Gastroesophageal sphincter (tissue), 4 donors: ENCODE results near the gene PPP2R5D. TPM values are rescaled to one million over a fixed set of nuclear protein-coding genes. Genes with fewer than 3 reads are reported as not detected.

ENCODE experiments used
- ATAC-seq: fragments of 150-250 bp; one replicate; pipeline ENCODE4 v1.9.1; 2016; ENCODE audit warnings: mild to moderate bottlenecking, moderate library complexity
- H3K27ac ChIP-seq, 4 donors: fragments of 200-600 bp; sonication (generic) in 3 of 4; 1 replicate in 3 of 4; 2 replicates in 1 of 4; pipeline ENCODE4 v1.5.1; 2016 to 2019
- H3K27me3 ChIP-seq: fragments of 200-600 bp; sonication (generic); one replicate; pipeline ENCODE4 v1.5.1; 2019
- H3K36me3 ChIP-seq, 2 donors: fragments of 200-600 bp; sonication (generic); one replicate each; pipeline ENCODE4 v1.5.1; 2019; ENCODE audit warnings: control low read depth in 1 of 2
- H3K4me1 ChIP-seq, 3 donors: fragments of 200-600 bp; sonication (generic); 1 replicate in 2 of 3; 2 replicates in 1 of 3; pipeline ENCODE4 v1.5.1; 2016 to 2019; ENCODE audit warnings: control low read depth in 2 of 3
- H3K4me3 ChIP-seq, 2 donors: fragments of 200-600 bp; sonication (generic); one replicate each; pipeline ENCODE4 v1.5.1; 2019; ENCODE audit warnings: mild to moderate bottlenecking in 1 of 2, moderate library complexity in 1 of 2
- H3K9me3 ChIP-seq, 3 donors: fragments of 200-600 bp; sonication (generic); one replicate each; pipeline ENCODE4 v1.5.1; 2017 to 2019; ENCODE audit warnings: control low read depth in 2 of 3
- EP300 ChIP-seq: sonication (generic); formaldehyde crosslinking; IDR thresholded peaks from one replicate; pipeline ENCODE4 v1.6.1; 2017; ENCODE audit warnings: antibody characterized with exemption, mild to moderate bottlenecking
- POLR2A ChIP-seq, 2 donors: fragments of 450-650 bp; IDR thresholded peaks; one replicate each; pipeline ENCODE4 v1.6.1; 2017; ENCODE audit warnings: antibody characterized with exemption in 2 of 2, mild to moderate bottlenecking in 2 of 2, moderate library complexity in 1 of 2
- POLR2AphosphoS5 ChIP-seq: sonication (generic); formaldehyde crosslinking; IDR thresholded peaks from one replicate; pipeline ENCODE4 v1.6.1; 2017; ENCODE audit warnings: antibody characterized with exemption
- WGBS, 2 donors: methylation state at CpG; one replicate each; pipeline ENCODE4 v1.1.5; 2018; ENCODE audit warnings: low coverage in 1 of 2; 5-methylcytosine and 5-hydroxymethylcytosine counted together
- total RNA-seq, 4 donors: library from RNA; depleted of rRNA; stranded (reverse); fragments of >200 nt; gene quantifications; one replicate each; pipeline ENCODE4 v1.1.0, GENCODE V29; 2016
- TF ChIP-seq, protein P1 (sequence below), 4 experiments: fragments of 200-600 bp in 2 of 4; fragments of 450-650 bp in 2 of 4; sonication (generic) in 1 of 4; IDR thresholded peaks; one replicate each; pipeline ENCODE4 v1.5.1; 2017 to 2019; ENCODE audit warnings: antibody characterized with exemption in 4 of 4, mild to moderate bottlenecking in 2 of 4, moderate library complexity in 2 of 4

PPP2R5D gene
- total RNA-seq, 4 donors from 2014 or later, result 30.0 to 45.1 (median 36.3) TPM

DNA sequence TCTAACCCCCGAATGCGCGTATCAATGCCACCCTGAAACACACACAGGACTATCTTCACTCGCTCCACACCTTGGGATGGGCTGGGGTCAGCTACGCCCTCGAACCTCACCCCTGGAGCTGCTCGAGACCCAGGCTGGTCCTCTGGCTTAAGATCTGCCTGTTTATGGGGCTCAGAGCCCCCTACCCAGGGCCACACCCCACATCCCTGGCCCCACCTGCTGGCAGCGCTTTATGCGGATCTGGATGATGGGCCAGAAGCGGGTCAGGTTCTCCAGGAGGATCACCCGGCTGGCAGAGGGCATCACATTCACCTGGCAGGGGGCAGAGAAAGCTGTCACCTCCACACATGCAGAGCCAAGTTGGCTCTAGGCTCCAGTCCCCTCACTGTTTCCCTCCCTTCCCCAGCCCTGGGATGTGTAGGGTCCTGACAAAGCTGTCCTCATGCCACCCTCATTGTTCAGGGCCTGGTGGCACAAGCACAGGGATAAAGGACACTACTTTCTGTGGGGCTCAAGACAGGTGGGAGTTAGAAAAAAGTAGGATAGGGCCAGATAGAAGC, 61.1 kb downstream of the PPP2R5D start:
- Histone ChIP-seq H3K27ac (no peak overlapping the region), H3K4me1 (no peaks in the 10 kb centered on the region), H3K36me3 (peaks cover 0 to 96% of the 10 kb centered on the region in 2 donors), H3K27me3 (no peaks in the 10 kb centered on the region), H3K9me3 (no peaks in the 10 kb centered on the region), H3K4me3 (no peak overlapping the region)
- TF ChIP-seq POLR2A (IDR thresholded peaks at IDR 0.05), result no peak
- TF ChIP-seq EP300, result no peak
- no peak for TF ChIP-seq POLR2AphosphoS5
- TF ChIP-seq, protein P1, sequence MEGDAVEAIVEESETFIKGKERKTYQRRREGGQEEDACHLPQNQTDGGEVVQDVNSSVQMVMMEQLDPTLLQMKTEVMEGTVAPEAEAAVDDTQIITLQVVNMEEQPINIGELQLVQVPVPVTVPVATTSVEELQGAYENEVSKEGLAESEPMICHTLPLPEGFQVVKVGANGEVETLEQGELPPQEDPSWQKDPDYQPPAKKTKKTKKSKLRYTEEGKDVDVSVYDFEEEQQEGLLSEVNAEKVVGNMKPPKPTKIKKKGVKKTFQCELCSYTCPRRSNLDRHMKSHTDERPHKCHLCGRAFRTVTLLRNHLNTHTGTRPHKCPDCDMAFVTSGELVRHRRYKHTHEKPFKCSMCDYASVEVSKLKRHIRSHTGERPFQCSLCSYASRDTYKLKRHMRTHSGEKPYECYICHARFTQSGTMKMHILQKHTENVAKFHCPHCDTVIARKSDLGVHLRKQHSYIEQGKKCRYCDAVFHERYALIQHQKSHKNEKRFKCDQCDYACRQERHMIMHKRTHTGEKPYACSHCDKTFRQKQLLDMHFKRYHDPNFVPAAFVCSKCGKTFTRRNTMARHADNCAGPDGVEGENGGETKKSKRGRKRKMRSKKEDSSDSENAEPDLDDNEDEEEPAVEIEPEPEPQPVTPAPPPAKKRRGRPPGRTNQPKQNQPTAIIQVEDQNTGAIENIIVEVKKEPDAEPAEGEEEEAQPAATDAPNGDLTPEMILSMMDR (IDR thresholded peaks at IDR 0.05), result no peak
- ATAC-seq, result no peak
- 100% methylated on average over 2 to 3 of the region's 11 CpGs for WGBS, 2 donors

DNA sequence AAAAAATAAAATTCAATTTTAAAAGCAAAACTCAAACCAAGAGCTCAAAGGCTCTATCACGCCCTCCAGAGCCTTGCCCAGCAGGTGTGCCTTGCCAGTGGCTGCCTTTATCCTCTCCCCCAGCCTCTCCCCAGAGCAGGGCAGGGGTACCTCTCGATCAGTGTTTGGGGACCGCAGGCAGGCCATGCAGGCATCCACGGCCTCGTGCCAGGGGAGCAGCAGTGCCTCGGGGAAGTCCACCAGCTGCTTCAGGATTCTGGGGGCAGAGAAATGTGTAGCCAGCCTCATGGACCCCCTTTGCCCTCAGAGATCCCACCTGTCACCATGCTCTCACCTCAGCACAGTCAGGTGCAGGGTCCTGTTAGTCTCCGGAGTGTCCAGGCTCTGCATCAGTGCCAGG, 63.6 kb downstream of the PPP2R5D start:
- H3K4me3 ChIP-seq, result no peak overlapping the region
- TF ChIP-seq, protein P1 (IDR thresholded peaks at IDR 0.05), result no peak
- TF ChIP-seq POLR2A (IDR thresholded peaks at IDR 0.05) (no peak), POLR2AphosphoS5 (no peak), EP300 (no peak)
- H3K27me3 ChIP-seq, result no peaks in the 10 kb centered on the region
- H3K36me3 ChIP-seq, result peaks cover 0 to 82% of the 10 kb centered on the region in 2 donors
- no peaks in the 10 kb centered on the region for H3K9me3 ChIP-seq
- 62 to 81% methylated on average over 2 to 5 of the region's 7 CpGs for WGBS, 2 donors
- no peak for ATAC-seq
- no peak overlapping the region for H3K27ac ChIP-seq
- H3K4me1 ChIP-seq, result peaks cover 0 to 12% (median 2%) of the 10 kb centered on the region in 3 donors

DNA sequence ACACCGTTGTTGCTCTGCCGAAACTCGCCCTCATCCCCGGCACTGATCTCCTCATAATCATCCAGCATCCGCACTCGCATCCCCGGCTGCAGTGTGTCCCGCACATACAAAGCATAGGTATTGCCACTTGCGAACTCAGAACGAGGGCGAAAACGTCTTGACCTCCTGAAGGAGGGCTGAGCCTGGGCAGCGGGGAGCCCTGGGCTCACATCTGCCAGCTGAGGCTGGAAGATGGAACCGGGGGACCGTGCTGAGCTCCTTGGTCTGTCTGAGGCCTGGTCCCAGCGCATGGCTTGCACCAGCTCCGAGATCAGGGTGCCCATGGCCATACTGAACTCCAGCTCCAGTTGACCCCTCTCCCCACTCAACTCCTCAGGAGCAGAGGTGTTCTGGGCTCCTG, 66.6 kb downstream of the PPP2R5D start:
- WGBS, 2 donors, result no CpG with 5 or more reads among the region's 17 CpGs
- H3K9me3 ChIP-seq, result no peaks in the 10 kb centered on the region
- H3K4me3 ChIP-seq, result no peak overlapping the region
- H3K36me3 ChIP-seq, result peaks cover 0 to 65% of the 10 kb centered on the region in 2 donors
- ATAC-seq, result no peak
- H3K27ac ChIP-seq, result no peak overlapping the region
- H3K27me3 ChIP-seq, result no peaks in the 10 kb centered on the region
- H3K4me1 ChIP-seq, result peaks cover 0 to 28% (median 9%) of the 10 kb centered on the region in 3 donors
- no peak for TF ChIP-seq POLR2A (IDR thresholded peaks at IDR 0.05)
- TF ChIP-seq, protein P1 (IDR thresholded peaks at IDR 0.05), result no peak
- TF ChIP-seq POLR2AphosphoS5, result no peak
- no peak for TF ChIP-seq EP300

DNA sequence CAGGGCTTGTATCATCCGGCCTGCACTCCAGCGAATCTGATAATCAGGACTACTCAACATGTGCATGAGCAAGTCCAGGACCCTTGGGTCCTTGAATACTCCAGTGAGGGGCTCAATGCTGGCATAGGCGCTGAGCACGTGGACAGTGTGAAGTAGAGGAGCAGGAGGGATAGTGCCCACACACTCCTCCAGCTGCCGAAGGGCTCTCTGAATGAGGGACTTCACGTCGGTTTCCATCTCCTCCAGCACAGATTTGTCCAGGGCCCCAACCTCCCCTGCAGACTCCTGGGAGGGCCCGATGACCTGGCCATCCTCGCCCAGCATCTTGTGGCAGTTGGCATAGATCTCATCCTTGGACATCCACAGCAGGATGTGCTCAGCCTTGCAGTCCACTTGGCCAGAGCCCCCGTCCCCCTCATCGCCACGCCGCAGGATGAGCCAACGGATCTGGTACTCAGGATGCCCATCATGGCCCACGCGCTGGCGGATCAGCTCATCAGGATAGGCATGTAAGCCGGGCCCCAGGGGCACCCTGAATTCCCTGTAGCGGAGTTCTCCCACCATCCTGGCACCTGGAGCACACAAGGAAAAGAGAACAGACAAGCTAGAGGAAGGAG, 68.0 kb downstream of the PPP2R5D start:
- Histone ChIP-seq H3K9me3 (no peaks in the 10 kb centered on the region), H3K4me1 (peaks cover 0 to 28% (median 9%) of the 10 kb centered on the region in 3 donors), H3K27me3 (no peaks in the 10 kb centered on the region), H3K27ac (peak overlapping the region in 3 of 4 donors; percentile 88 to 95 (median 93)), H3K4me3 (no peak overlapping the region), H3K36me3 (peaks cover 0 to 65% of the 10 kb centered on the region in 2 donors)
- TF ChIP-seq EP300, result no peak
- TF ChIP-seq, protein P1 (IDR thresholded peaks at IDR 0.05), result no peak
- no peak for TF ChIP-seq POLR2A (IDR thresholded peaks at IDR 0.05)
- TF ChIP-seq POLR2AphosphoS5, result no peak
- ATAC-seq, result no peak
- WGBS, 2 donors, result 100% methylated on average over 5 of the region's 19 CpGs; no CpG with 5 or more reads in 1 of the 2 donors
